Cerebellar cortex (tissue), 1 donor: ENCODE results near the gene C20orf96.
"Not testable (repeated sequence)": the region's sequence is repeated elsewhere in the genome, so short reads cannot be mapped to it uniquely, and the experiment has no call there.

ENCODE experiments used
- DNase-seq: peaks from one replicate; pipeline ENCODE4 v3.0.0-alpha.2; 2015; ENCODE audit warnings: low spot score

The C20orf96 gene

GRCh38 chr20:237489-237888 is 53.1 kb downstream of the C20orf96 start:
- DNase-seq = no peak

GRCh38 chr20:235891-236290 is 54.7 kb downstream of the C20orf96 start:
- DNase-seq = peak; percentile 19

- DNase-seq = no peak
These were observed 63.0 kb downstream of the C20orf96 start for GRCh38 chr20:227439-228105.

- DNase-seq = no peak
These were observed 63.6 kb downstream of the C20orf96 start, which contains the start of gene DEFB129 for GRCh38 chr20:226958-227357. Gene DEFB129 (plus strand): TSS chr20:227258. CDS start chr20:227289, 31 bp downstream.

- not testable (repeated sequence) for DNase-seq
These were observed 64.7 kb downstream of the C20orf96 start for GRCh38 chr20:225879-226278.

DNA sequence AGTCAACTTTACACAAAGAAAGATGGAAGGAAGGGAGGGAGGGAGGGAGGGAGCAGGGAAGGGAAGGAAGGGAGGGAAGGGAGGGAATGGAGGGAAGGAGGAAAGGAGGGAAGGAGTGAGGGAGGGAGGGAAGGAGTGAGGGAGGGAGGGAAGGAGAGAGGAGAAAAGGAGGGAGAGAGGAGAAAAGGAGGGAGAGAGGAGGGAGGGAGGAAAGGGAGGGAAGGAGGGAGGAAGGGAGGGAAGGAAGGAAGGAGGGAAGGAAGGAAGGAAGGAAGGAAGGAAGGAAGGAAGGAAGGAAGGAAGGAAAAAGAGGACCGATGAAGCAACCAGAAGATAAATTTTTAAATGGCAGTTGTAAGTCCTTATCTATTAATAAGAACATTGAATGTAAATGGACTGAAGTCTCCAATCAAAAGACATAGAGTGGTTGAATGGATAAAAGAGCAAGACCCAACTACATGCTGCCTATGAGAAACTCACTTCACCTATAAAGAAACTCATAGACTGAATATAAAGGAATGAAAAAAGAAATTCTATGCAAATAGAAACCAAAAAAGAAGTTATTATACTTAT is 69.2 kb downstream of the C20orf96 start:
- no peak for DNase-seq
